Measurements from ENCODE around the gene RCOR1.

Gene RCOR1

GRCh38 chr14:102697501-102697900 lies 105.1 kb downstream of the RCOR1 start:
- no peak overlapping the region for H3K27ac ChIP-seq
- no peak for DNase-seq (ENCODE audit: low spot score)
- CTCF ChIA-PET: interaction anchor here (0.7 kb wide), 1 partner anchor 177 kb away, joined by 3 read pairs; no protein-coding TSS in a partner anchor
- no peak for TF ChIP-seq CTCF (conservative IDR thresholded peaks at IDR 0.05; ENCODE audit: low read depth)
- POLR2A ChIA-PET (ENCODE audit: low non-redundant PET): no interaction called here

- CTCF ChIA-PET: interaction anchor here (1.1 kb wide), 1 partner anchor 175 kb away, joined by 3 read pairs; no protein-coding TSS in a partner anchor
- no peak for TF ChIP-seq CTCF (conservative IDR thresholded peaks at IDR 0.05; ENCODE audit: low read depth)
- POLR2A ChIA-PET (ENCODE audit: low non-redundant PET): no interaction called here
These were observed 107.1 kb downstream of the RCOR1 start for GRCh38 chr14:102699416-102700110.

GRCh38 chr14:102708494-102708893 lies 116.0 kb downstream of the RCOR1 start:
- no peak for DNase-seq (ENCODE audit: low spot score)
- no peak overlapping the region for H3K27ac ChIP-seq
- TF ChIP-seq CTCF (conservative IDR thresholded peaks at IDR 0.05; ENCODE audit: low read depth): no peak
- POLR2A ChIA-PET (ENCODE audit: low non-redundant PET): no interaction called here
- CTCF ChIA-PET: no interaction called here

More at GRCh38 chr14:102699416-102700110, 107.1 kb downstream of the RCOR1 start:
- DNase-seq (ENCODE audit: low spot score): no peak
- no peak overlapping the region for H3K27ac ChIP-seq

GRCh38 chr14:102711207-102711606 lies 118.8 kb downstream of the RCOR1 start:
- H3K27ac ChIP-seq: no peak overlapping the region
- TF ChIP-seq CTCF (conservative IDR thresholded peaks at IDR 0.05; ENCODE audit: low read depth): no peak
- DNase-seq (ENCODE audit: low spot score): no peak
- ChIA-PET POLR2A (ENCODE audit: low non-redundant PET) (no interaction called here), CTCF (no interaction called here)

GRCh38 chr14:102711946-102712345 lies 119.5 kb downstream of the RCOR1 start:
- ChIA-PET CTCF (interaction anchor here (0.6 kb wide), 1 partner anchor 180 kb away, joined by 4 read pairs; no protein-coding TSS in a partner anchor), POLR2A (ENCODE audit: low non-redundant PET) (no interaction called here)
- no peak for TF ChIP-seq CTCF (conservative IDR thresholded peaks at IDR 0.05; ENCODE audit: low read depth)
- H3K27ac ChIP-seq: no peak overlapping the region
- DNase-seq (ENCODE audit: low spot score): no peak

GRCh38 chr14:102717276-102717675 lies 124.8 kb downstream of the RCOR1 start:
- H3K27ac ChIP-seq: no peak overlapping the region
- POLR2A ChIA-PET (ENCODE audit: low non-redundant PET): interaction anchor here (0.5 kb wide), 1 partner anchor 21 kb away, joined by 3 read pairs; no protein-coding TSS in a partner anchor
- no peak for TF ChIP-seq CTCF (conservative IDR thresholded peaks at IDR 0.05; ENCODE audit: low read depth)
- CTCF ChIA-PET: interaction anchor here (0.6 to 1.1 kb wide), 3 partner anchors 24 to 891 kb away, joined by 3 to 6 read pairs (median 3); no protein-coding TSS in a partner anchor
- no peak for DNase-seq (ENCODE audit: low spot score)
